GM12873 (cell line): Measurements from ENCODE around the gene PLAAT5.

Experiments used
- TF ChIP-seq, protein P1 (sequence below): IDR thresholded peaks from 2 replicates; pipeline ENCODE4 v1.5.1; 2012; ENCODE audit warnings: low read depth, mild to moderate bottlenecking, moderate library complexity, low read length, control low read depth; ENCODE audit not compliant: insufficient read depth; ENCODE audit errors: missing control alignments

The PLAAT5 gene

DNA sequence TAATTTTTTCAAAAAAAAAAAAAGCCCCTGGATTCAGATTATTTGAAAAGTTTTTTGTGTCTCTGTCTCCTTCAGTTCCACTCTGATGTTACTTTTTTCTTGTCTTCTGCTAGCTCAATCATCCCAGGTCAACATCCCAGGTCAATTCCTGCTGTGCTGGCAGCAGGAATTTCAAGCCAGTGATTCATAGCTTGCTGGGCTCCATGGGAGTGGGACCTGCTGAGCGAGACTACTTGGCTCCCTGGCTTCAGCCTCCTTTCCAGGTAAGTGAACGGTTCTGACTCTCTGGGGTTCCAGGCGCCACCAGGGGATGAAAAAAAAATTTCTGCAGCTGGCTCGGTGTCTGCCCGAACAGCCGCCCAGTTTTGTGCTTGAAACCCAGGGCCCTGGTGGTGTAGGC, 31.4 kb downstream of the PLAAT5 start:
- TF ChIP-seq, protein P1, sequence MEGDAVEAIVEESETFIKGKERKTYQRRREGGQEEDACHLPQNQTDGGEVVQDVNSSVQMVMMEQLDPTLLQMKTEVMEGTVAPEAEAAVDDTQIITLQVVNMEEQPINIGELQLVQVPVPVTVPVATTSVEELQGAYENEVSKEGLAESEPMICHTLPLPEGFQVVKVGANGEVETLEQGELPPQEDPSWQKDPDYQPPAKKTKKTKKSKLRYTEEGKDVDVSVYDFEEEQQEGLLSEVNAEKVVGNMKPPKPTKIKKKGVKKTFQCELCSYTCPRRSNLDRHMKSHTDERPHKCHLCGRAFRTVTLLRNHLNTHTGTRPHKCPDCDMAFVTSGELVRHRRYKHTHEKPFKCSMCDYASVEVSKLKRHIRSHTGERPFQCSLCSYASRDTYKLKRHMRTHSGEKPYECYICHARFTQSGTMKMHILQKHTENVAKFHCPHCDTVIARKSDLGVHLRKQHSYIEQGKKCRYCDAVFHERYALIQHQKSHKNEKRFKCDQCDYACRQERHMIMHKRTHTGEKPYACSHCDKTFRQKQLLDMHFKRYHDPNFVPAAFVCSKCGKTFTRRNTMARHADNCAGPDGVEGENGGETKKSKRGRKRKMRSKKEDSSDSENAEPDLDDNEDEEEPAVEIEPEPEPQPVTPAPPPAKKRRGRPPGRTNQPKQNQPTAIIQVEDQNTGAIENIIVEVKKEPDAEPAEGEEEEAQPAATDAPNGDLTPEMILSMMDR, result no peak

DNA sequence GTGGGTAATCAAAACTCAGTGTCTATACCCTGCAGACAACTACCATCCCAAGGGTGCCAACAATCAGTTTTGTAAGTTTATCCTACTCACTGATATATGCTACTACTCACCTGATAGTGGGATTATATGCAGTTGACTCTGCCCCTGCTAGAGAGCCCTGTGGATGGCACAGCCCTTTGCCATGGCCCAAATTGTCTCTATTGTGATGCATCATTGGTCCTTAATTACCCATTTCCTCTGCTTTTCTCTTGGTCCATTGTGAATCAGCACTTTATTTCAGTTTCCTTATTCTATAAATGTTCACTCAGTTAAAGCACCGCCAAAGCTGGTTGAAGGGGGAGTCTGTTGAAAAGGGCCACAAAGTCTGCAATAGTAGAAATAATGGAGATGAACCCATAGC, 42.3 kb downstream of the PLAAT5 start:
- TF ChIP-seq, protein P1, result no peak

DNA sequence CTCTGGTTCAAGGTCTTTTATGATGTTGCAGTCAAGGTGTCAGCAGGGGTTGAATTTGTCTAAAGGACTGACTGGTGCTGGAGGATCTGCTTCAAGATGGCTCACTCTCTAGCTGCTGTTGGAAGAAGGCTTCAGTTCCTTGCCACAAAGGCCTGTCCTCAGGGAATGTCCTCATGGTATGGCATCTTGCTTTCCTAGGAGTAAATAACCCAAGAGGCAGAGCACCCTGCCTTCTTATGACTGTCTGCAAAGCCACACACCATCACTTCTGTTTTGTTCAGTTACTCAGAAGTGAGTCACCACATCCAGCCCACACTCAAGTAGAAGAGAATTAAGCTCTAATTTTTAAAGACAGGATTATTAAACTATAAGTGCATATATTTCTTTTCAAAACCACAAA, 45.2 kb downstream of the PLAAT5 start:
- TF ChIP-seq, protein P1, result no peak

DNA sequence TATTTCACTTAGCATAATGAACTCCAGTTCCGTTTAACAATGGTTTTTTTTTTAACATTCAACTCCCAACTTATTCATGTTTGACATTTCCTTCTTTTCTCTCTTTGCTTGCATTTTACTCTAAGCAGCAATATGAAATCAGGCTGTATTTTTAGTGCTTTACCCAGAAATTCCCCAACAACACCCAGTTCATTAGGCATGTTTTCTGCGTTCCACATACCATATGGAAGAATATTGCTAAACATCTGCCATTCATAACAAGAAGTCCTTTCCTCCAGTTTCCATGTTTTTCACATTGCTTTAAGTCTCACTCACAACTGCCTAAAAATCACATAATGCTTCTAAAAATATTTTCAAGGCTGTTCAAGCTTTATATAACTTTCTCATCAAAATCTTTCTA, 45.8 kb downstream of the PLAAT5 start:
- TF ChIP-seq, protein P1, result no peak

DNA sequence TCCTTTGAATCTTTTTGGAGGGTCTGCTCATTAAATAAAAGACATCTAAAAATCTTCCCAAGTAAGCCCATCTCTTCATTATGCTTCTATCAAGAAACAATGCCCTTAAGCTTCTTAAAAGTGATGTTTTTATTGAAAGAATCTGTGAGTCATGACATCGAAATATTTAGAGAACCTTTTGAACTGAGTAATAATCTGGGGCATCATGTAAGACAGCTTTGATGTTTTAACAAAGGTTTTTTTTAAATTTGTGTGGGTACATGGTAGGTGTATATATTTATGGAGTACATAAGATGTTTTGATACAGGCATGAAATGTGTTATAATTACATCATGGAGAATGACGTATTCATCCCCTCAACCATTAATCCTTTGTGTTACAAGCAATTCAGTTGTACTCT, 46.8 kb downstream of the PLAAT5 start:
- TF ChIP-seq, protein P1, result no peak

DNA sequence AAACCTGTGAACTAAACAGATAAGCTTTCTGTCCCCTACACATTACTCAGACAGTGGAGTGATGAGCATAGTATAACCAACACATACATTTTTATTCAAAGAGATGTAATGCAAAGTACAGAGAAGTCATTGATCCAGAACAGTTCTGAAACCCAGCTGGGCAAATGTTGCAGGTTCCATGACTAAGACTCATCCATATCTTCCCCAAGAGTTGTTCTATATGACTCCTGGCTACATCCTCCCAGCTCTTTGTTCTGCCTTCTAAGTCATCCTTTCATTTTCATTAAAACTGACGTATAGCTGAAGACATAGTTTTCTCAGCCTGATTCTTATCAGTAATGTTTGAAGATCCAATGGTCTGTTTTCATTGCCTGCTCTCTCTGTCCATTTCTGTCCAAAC, 47.3 kb downstream of the PLAAT5 start:
- TF ChIP-seq, protein P1, result no peak

DNA sequence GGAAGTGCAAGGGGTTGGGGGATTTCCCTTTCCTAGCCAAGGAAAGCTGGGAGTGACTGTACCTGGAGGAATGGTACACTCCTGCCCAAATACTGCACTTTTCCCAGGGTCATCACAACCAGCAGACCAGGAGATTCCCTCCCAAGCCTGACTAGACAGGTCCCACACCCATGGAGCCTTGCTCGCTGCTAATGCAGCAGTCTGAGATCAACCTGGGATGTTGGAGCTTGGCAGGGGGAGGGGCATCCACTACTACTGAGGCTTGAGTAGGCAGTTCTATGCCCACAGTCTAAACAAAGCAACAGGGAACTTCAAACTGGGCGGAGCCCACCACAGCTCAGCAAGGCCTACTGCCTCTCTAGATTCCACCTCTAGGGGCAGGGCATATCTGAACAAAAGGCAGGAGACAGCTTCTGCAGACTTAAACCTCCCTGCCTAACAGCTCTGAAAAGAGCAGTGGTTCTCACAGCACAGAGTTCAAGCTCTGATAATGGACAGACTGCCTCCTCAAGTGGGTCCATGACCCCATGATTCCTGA, 62.9 kb downstream of the PLAAT5 start:
- TF ChIP-seq, protein P1, result peak; percentile 38

DNA sequence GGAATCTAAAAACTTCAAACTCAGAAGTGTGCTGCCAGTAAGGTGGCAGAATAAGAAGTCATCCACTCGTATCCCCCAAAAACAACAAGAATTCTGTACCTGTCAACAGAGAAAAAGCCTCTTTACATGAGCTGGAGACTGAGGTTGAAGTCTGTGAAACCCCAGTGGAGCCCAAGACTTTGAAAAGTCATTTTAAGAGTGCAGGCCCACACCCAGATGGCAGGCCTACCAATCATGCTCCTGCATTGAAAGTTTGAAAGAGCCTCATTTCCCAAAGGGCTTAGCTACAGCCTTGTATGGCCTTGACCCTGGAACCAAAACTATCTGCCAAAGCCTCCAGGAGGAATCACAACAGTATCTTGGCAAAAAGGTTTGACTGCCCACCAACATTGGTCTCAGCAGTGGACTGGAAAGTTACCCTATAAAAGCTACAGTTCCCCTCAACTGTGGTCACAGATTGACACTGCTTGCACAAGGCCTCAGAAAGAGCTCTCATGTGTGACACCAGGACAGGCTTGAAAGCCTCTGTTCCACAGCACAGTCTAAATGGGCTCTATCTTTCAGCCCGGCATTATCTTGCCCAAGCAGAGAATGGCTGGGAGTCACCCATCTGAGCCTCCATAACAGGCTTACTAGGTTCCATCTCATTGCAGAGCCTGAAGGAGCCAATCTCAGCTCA, 73.7 kb downstream of the PLAAT5 start:
- TF ChIP-seq, protein P1, result no peak
